ENCODE data around the gene XRCC4.

Gene XRCC4

DNA sequence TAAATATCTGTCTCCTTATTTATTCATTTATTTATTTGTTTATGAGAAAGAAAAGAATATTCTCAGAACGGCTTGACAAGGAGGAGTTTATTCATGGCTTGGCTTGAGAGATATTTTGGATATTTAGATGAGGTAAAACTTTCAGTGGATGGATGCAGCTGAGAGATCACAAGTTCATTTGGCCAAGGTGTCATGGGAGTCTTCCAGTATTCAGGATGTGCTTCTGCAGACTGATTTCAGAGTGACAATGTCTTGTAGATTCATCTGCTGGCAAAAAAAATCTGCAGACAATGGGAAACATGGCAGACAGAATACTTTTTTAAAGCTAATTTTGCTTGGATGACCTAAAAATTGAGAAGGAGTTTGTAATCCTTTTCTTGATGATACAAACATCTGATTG lies 38.5 kb downstream of the XRCC4 start:
- no peak for TF ChIP-seq CTCF (IDR thresholded peaks at IDR 0.05)
- H3K27ac ChIP-seq, result no peak overlapping the region
- DNase-seq (ENCODE audit: low spot score), result no peak
- no peak overlapping the region for H3K4me3 ChIP-seq

DNA sequence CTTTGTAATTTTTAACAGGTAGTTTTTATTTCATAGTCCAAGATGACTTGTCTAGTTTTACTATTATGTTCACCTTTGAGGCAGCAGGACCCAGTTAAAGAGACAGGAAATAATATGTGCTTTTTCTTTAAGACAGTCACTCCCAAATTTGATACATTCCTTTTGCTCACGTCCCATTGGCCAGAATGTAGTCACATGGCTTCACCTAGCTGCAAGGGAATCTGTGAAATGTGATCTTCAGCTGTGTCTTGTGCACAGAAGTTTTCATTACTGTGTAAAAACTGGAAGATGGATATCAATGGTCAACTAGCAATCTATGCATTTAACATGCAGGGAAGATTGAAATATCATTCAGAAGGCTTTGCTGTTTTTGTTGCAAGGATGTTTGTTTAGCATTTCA lies 41.1 kb downstream of the XRCC4 start:
- Histone ChIP-seq H3K4me3 (no peak overlapping the region), H3K27ac (no peak overlapping the region)
- TF ChIP-seq CTCF (IDR thresholded peaks at IDR 0.05), result no peak
- no peak for DNase-seq (ENCODE audit: low spot score)

GRCh38 chr5:83118976-83119375 lies 41.6 kb downstream of the XRCC4 start:
- no peak for TF ChIP-seq CTCF (IDR thresholded peaks at IDR 0.05)
- Histone ChIP-seq H3K27ac (no peak overlapping the region), H3K4me3 (no peak overlapping the region)
- DNase-seq (ENCODE audit: low spot score), result no peak

DNA sequence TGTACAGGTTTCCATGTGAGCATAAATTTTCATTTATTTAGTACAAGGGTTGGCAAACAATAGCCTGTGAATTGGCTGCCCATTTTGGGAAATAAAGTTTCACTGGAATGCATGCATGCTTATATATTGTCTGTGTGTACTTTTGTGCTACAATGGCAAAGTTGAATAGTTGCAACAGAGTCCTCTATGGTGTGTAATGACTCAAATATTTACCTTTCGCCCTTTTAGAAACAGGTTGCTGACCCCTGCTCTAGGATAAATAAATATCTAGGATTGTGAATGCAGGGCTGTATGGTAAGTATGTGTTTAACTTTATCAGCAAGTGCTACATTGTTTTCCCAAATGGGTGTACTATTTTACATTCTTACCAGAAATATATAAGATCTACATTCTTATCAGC lies 47.2 kb downstream of the XRCC4 start:
- no peak for TF ChIP-seq CTCF (IDR thresholded peaks at IDR 0.05)
- no peak for DNase-seq (ENCODE audit: low spot score)
- Histone ChIP-seq H3K27ac (no peak overlapping the region), H3K4me3 (no peak overlapping the region)

- no peak for TF ChIP-seq CTCF (IDR thresholded peaks at IDR 0.05)
- H3K27ac ChIP-seq, result no peak overlapping the region
Measured at GRCh38 chr5:83125560-83125959, 48.2 kb downstream of the XRCC4 start.

GRCh38 chr5:83126501-83126900 lies 49.2 kb downstream of the XRCC4 start:
- no peak for TF ChIP-seq CTCF (IDR thresholded peaks at IDR 0.05)
- Histone ChIP-seq H3K27ac (no peak overlapping the region), H3K4me3 (no peak overlapping the region)
- DNase-seq (ENCODE audit: low spot score), result no peak

More at GRCh38 chr5:83125560-83125959, 48.2 kb downstream of the XRCC4 start:
- DNase-seq (ENCODE audit: low spot score), result no peak
- no peak overlapping the region for H3K4me3 ChIP-seq

DNA sequence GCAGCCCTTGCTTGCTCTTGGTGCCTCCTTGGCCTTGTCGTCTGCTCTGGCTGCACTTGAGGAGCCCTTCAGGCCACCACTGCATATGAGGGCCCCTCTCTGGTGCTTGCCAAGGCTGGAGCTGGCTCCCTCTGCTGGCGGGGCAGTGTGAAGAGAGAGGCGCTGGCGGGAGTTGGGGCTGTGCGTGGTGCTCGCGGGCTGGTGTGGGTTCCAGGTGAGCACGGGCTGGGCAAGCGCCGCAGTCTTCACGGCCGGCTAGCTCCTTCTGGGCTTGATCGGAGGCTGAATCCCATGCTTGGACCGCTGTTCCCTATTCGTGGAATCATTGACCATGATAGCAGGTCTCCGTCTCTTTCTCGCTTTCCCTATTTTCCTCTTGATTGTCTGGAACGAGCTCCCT lies 56.5 kb downstream of the XRCC4 start:
- no peak for DNase-seq (ENCODE audit: low spot score)
- TF ChIP-seq CTCF (IDR thresholded peaks at IDR 0.05), result no peak
- no peak overlapping the region for H3K27ac ChIP-seq
- no peak overlapping the region for H3K4me3 ChIP-seq
